ENCODE measurements around the gene RPS6KA4.

Gene RPS6KA4

DNA sequence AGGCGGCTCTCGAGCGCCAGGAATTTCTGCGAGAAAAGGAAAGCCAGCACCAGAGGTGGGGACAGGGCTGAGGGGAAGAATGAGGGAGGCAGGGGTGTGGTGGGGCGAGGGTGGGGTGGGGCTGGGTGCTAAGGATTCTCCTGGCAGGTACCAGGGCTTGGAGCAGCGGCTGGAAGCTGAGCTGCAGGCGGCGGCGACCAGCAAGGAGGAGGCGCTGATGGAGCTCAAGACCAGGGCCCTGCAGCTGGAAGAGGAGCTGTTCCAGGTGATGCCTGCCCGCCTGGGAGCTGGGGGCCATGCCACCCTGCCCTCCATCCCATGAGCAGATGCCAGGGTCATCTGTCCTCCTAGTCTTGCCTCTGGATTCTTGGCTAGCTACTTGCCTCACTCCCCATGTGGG is 9.6 kb upstream of the RPS6KA4 start:
- no peak for DNase-seq

DNA sequence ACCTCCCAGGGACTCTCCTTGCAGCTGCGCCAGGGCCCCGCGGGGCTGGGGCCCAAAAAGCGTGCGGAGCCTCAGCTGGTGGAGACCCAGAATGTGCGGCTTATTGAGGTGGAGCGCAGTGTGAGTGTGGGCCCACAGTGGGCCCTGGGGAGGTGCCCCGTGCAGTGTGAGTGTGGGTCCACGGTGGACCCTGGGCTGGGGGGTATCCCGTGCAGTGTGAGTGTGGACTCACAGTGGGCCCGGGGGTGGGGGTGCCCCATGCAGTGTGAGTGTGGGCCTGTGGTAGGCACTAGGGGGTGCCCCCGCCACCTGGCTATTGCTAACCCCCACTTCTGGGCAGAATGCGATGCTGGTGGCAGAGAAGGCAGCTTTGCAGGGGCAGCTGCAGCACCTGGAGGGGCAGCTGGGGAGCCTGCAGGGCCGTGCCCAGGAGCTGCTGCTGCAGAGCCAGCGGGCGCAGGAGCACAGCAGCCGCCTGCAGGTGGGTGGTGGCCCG is 7.8 kb upstream of the RPS6KA4 start:
- DNase-seq: no peak

DNA sequence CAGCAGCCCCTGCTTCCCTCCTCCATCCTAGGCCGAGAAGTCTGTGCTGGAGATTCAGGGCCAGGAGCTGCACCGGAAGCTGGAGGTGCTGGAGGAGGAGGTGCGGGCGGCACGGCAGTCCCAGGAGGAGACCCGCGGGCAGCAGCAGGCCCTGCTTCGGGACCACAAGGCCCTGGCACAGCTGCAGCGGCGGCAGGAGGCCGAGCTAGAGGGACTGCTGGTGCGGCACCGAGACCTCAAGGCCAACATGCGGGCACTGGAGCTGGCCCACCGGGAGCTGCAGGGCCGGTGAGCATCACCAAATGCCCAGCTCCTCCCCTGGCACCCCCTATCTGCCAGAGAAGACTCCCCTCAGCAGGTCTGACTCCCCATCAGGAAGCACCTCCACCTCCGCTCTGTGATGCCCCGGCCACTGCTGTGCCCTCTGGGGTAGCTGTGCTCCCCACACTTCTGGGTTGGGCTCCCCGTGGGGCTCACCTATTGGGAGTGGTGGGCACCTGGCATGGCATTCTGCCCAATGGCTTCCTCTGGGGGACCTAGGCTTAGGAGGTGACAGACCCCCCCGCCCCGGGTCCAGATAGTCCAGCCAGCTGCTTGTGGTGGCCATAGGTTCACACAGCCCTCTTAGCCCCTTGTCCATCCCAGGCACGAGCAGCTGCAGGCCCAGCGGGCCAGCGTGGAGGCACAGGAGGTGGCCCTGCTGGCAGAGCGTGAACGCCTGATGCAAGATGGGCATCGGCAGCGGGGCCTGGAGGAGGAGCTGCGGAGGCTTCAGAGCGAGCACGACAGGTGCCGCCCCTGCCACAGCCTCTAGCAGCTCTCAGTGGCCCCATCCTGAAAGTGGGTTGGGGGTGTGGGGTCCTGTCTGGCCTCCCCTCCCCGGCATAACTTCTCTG is 6.6 kb upstream of the RPS6KA4 start:
- DNase-seq: no peak

DNA sequence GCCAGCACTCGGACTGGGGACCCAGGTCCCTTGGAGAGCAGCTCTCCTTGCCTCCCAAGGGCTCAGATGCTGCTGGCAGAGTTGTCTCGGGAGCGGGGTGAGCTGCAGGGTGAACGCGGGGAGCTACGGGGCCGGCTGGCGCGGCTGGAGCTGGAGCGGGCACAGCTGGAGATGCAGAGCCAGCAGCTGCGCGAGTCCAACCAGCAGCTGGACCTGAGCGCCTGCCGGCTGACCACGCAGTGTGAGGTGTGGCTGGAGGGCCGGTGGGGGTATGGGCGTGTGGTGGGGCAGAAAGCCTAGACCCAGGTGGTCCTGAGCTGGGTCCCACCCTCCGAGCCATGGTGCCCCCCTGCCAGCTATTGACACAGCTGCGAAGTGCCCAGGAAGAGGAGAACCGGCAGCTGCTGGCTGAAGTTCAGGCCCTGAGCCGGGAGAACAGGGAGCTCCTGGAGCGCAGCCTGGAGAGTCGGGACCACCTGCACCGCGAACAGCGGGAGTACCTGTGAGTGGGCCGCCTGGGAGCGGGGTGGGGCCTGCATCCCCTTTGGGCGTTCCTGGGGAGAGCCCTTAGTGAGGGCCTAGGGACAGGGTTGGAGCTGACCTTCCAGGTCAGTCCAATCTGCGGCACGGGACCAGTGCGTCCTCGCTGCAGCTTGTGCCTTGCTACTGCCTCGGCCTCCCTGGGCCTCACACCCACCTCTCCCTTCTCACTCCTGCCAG is 5.8 kb upstream of the RPS6KA4 start:
- no peak for DNase-seq

DNA sequence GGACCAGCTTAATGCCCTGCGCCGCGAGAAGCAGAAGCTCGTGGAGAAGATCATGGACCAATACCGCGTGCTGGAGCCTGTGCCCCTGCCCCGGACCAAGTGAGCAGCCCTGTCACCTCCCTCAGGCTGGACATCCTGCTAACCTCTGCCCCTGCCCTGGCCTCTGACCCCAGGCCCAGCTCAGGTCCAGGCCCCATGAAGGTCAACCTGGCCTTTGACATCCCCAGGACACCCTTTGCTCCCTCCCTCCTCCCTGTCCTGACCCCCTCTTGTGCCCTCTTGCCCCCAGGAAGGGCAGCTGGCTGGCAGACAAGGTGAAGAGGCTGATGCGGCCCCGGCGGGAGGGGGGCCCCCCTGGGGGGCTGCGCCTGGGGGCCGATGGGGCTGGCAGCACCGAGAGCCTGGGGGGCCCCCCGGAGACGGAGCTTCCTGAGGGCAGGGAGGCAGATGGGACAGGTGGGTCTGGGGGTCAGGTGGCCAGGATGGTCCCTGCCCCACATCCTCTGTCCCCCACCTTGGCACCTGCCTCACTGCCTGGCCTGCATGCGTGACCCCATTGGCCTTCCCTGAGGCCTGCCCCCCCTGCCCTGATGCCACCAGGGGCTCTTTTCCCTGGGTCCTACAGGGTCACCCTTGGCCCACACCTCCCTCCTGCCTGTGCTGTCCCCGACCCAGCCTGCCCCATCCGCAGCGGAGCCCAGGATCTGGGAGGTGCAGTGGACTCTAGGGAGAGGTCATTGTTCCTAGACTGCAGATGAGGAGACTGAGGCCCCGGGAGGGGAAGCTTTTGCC is 5.1 kb upstream of the RPS6KA4 start:
- DNase-seq: no peak

DNA sequence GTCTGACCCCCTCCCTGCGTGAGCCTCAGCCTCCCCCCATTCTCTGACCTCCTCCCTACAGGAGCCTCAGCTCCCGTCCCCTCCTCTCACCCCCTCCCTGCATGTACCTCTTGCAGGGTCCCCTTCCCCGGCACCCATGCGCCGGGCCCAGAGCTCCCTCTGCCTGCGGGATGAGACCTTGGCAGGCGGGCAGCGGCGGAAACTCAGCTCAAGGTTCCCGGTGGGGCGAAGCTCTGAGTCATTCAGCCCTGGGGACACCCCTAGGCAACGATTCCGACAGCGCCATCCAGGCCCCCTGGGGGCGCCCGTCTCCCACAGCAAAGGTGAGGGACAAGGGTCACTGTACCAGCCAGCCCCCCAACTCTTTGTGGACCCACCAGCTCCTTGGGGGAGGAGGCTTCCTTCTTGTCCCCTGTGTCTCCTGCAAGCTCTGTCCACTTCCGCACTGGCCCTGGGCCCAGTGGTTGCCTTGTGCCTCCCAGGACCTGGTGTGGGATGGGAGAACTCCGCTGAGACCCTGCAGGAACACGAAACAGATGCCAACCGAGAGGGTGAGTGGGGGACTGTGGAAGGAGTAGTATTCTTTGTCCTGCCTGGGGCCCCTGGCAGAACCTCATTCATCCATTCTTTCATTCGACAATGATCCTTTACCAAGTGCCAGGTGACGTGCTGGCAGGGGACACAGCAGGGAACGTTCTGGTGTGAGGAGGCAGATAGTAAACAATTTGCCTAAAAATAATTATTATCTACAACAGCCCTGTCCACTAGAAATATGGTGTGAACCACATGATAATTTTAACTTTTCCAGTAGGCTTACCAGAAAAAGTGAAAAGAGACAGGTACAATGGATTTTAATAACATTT is 3.7 kb upstream of the RPS6KA4 start:
- DNase-seq: peak; percentile 83

DNA sequence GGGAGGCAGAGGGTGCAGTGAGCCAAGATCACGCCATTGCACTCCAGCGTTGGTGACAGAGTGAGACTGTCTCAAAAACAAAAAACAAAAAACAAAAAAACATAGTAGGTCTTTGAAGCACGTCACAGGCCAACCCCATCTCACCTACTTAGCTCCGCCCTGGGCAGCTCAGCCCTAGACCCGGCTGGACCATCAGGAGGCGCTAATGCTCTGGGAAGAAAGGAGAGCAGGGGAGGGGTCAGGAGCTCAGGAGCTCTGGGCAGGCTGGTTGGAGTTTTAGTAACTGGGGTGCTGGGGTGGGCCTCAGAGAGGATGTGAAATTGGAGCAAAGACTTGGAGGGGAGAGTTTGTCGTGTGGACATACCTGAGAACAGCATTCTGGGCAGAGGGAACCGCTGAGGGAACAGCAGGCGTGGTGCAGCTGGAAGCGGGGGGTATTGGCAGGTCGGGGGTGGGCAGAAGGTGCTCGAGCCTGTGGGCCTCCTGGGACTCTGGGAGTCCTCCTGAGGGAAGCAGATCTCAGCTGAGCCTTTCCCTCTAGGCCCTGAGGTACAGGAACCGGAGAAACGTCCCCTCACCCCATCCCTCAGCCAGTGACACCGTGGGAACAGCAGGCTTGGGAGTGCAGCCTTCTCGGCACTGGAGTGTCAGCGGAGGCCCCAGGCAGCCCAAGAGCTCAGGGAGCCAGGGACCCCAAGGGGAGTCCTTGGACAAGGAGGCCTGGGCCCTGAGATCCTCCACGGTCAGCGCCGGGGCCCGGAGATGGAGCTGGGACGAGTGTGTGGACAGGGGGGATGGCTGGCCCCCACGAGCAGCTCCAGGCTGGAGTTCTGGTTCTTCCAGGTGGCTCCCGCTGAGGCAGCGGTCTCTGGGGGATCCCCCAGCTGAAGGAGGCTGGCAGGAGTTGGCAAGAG is 2.2 kb upstream of the RPS6KA4 start:
- peak; percentile 52 for DNase-seq

DNA sequence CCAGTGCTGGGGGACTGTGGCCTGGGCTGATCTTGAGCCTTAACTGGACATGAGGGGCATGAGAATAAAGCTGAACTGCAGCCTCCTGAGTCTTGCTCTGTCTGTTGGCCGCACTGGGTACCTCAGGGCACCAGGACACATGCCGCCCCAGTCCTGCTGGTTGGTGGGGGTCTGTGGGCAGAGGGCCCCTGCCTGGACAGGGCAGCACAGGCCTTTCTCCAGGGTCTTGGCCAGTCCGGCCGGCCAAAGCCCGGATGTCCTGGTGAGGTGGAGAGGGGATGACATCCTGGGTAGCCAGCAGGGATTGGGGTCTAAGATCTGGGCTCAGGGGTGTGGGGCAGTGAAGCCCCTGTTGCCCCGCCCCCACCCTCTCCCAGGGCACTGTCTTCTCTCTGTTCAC is 1.5 kb upstream of the RPS6KA4 start:
- no peak for DNase-seq

DNA sequence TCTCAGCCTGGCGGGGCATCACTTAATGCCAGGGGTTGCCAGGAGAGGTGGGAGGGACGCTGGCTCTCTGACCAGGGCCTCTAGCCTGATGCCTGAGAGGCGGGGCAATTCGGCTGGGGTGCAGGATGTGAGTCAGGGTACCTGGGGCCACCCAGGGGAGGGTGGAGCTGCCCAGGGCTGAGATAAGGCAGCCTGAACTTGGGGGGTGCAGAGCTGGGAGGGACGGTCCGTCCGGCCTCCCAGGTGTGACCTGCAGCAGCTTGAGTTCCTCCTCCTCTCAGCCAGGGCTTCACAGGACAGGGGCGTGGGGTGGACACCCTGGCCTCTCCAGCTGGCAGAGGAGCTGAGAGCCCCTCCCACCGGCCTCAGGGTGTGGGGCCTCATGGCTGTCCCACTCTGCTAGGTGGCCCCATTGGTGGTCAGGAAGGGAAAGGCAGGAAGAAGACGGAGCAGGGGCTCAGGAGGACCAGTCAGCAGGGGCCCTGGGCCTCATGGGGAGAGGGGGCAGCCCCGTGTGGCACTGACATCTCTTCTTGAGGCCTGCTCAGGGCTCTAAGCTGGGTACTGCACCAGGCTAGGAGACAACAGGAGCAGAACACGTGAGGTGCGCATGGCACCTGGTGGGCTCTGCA is 942 bp upstream of the RPS6KA4 start:
- peak; percentile 63 for DNase-seq

DNA sequence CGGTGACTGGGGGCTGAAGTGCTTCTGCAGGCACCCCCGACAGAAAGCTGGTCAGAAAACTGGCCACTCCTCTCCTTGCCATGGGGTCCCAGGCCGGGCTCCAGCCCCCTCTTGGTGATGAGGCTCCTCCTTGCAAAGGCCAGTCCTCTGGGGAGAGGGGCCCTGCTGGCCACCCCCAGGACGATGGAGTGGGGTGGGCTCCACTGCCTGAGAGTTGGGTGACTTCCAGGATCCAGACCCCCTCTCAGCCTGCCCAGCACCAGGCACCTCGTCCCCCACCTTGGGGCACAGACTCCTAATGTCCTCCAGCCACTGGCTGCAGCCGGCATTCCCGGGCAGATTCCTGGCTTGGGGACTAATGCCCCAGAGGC is 441 bp upstream of the RPS6KA4 start:
- DNase-seq: no peak

DNA sequence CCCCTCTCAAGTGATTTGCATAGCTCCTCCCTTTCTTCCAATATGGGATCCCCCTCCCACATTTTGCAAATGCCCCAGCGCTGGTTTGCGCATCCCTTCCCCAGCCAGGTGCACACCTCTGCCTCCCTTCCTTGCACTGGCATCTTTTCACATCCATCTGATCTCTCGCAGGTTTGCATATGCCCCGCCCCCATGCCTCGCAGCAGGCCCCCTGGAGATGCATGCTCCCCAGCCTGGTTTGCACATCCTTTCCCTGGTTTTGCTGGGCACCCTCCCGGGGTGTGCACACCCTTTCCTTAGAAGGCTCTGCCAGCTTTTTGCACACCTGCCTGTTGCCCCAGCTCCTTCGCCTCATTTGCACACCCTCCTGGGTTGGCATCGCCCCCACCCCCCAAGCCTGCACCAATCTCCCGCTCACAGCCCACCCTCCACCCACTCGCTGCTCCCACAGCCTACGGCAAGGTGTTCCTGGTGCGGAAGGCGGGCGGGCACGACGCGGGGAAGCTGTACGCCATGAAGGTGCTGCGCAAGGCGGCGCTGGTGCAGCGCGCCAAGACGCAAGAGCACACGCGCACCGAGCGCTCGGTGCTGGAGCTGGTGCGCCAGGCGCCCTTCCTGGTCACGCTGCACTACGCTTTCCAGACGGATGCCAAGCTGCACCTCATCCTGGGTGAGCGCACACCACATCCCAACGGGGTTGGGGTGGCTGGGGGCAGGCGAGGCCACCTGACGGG is 917 bp downstream of the RPS6KA4 start:
- no peak for DNase-seq

DNA sequence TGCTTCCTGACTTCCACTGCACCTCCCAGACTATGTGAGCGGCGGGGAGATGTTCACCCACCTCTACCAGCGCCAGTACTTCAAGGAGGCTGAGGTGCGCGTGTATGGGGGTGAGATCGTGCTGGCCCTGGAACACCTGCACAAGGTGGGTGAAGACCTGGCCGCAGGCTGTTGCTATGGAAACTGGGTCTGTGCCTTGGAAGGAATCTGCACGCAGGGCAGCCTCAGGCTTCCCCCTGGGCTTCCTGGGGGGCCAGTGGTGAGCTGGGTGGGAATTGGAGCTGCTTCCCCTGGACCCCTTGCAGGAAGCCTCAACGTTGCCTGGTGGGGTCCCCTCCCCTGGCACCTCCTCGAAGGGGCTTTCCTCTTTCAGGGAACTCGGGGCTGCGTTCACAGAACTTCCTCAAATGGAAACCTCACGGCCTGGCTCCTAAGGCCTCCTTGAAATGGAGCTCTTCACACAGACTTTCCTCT is 1.5 kb downstream of the RPS6KA4 start:
- DNase-seq: no peak

DNA sequence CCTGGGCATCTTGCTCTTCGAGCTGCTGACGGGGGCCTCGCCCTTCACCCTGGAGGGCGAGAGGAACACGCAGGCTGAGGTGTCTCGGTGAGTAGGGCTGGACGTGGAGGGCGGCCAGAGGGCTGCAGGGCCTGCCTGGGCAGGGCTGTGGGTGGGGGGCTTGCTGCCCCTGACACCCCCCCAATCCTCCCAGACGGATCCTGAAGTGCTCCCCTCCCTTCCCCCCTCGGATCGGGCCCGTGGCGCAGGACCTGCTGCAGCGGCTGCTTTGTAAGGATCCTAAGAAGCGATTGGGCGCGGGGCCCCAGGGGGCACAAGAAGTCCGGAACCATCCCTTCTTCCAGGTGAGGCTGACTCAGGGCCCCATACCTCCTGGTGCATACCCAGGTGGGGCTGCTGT is 2.7 kb downstream of the RPS6KA4 start:
- no peak for DNase-seq

DNA sequence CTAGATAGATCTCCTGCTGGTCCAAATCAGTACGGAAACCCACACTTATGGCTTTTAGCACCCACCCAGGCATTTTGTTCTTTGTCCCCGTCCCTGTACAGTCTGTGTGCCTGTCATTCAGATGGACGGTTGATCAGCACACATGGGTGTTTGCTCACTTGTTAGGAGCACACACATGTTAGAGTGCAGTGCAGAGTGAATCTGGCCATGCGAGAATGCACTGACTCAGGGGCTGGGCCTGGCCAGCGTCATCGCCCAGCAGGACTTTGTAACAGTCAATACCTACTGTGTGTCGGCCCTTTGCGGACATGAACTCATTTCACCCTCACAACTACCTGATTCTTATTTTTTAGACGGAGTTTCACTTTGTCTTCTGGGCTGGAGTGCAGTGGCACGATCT is 3.4 kb downstream of the RPS6KA4 start:
- DNase-seq: no peak

DNA sequence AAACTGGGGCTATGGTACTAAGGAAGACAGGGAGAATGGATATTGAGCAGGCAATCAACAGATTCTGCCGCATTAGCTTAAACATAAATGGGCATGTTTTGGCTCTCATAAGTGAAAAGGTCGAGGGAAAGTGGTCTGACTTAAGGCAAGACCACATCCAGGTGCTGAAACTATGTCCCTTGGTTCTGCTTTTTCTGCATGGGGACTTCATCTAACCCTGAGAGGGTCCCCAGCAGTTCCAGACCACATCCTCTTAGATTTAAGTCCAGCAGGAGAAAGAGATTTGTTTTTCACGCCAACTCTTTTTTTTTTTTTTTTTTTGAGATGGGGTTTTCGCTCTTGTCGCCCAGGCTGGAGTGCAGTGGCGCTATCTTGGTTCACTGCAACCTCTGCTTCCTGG is 5.5 kb downstream of the RPS6KA4 start:
- DNase-seq: no peak

DNA sequence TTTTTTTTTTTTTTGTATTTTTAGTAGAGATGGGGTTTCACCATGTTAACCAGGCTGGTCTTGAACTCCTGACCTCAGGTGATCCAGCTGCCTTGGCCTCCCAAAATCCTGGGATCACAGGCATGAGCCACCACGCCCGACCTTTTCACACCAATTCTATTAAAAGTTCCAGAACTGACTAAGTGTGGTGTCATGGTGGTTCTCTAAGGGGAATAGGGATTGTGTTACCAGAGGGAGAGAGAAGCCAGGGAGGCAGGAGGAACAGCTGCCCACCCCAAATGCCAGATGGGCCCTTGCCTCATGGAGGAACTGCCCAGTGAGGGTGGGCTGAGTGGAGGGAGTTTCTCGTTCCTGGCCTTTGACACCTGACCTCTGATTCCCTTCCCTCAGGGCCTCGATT is 5.9 kb downstream of the RPS6KA4 start:
- DNase-seq: no peak

DNA sequence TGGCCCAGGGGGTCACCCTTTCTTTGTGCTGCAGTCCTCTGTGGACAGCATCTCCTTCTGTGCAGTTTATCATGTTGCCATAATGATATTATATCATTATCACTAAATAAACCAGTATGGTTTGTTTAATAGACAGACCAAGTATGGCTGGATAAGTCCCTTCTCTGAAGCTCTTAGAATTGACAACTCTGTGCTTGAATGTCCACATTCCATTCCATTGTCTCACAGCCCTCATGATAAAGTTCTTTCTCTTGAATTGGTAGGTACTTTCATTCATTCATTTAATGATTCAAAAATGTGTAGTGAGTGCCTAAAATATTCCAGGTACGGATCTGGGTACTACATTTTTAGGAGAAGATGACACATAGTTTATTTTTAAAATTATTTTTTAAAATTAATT is 7.8 kb downstream of the RPS6KA4 start:
- peak; percentile 31 for DNase-seq

DNA sequence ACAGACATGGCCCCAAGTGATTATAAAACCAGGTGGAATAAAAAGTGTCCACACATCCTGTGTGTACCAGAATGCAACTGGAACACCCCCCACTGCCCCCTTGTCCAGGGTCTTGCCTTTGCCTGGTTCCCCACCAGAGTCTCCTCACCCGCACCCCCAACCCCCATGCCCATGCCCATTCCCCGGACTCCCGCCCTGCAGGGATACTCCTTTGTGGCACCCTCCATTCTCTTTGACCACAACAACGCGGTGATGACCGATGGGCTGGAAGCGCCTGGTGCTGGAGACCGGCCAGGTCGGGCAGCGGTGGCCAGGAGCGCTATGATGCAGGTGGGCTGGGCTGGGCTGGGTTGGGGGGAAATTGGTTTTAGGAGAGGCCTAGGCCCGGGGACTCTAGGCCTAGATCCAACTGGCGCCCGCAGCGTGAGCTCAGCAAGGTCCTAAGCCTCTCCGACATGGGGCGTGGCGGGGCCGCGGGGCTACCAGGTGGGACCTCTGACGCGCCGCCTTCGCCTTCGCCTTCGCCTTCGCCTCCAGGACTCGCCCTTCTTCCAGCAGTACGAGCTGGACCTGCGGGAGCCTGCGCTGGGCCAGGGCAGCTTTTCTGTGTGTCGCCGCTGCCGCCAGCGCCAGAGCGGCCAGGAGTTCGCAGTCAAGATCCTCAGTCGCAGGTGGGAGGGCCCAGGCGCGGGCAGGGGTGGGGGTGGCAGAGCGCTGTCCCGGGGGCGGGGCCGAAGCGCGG is 9.1 kb downstream of the RPS6KA4 start:
- DNase-seq: no peak

DNA sequence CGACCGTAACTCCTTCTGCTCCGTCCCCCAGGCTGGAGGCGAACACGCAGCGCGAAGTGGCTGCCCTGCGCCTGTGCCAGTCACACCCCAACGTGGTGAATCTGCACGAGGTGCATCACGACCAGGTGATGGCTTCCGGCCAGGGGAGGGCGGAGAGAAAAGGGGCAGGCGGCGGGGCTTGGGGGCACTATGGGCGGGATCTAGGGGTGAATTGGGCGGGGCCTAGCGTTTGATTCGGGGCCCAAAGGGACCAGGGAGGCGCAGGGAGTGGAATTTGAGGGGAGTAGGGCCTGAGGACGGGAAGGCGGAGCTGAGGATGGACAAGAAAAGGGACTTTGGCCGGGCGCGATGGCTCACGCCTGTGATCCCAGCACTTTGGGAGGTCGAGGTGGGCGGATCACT is 9.7 kb downstream of the RPS6KA4 start:
- no peak for DNase-seq

Measured in EL (cell line).